GM23338 (cell line): ENCODE data around the gene TPST2. TPM values are rescaled to one million over a fixed set of nuclear protein-coding genes. Genes with fewer than 3 reads are reported as not detected.

Source experiments
- ATAC-seq: fragments of 200-7000 bp; cut with Tn5 transposase; 3 replicates; pipeline ENCODE4 v1.9.1; 2020
- DNase-seq: peaks from one replicate; pipeline ENCODE4 v3.0.0-alpha.2; 2015; ENCODE audit warnings: low spot score
- H2AFZ ChIP-seq: fragments of 200-600 bp; sonication (generic); 2 replicates; pipeline ENCODE4 v1.8.0; 2016; ENCODE audit warnings: antibody characterized with exemption, mild to moderate bottlenecking, moderate library complexity
- H3F3A ChIP-seq: fragments of 200-600 bp; sonication (generic); replicated peaks from 2 replicates; pipeline ENCODE4 v1.8.0; 2017; ENCODE audit warnings: antibody characterized with exemption, mixed run types, low read depth
- H3K27ac ChIP-seq: fragments of 200-600 bp; sonication (generic); 2 replicates; pipeline ENCODE4 v1.6.1; 2016; ENCODE audit warnings: low read depth
- H3K27me3 ChIP-seq: fragments of 200-600 bp; sonication (generic); 2 replicates; pipeline ENCODE4 v1.8.0; 2016; ENCODE audit warnings: mild to moderate bottlenecking, mixed run types, moderate library complexity; ENCODE audit not compliant: insufficient read depth
- H3K36me3 ChIP-seq: fragments of 200-600 bp; sonication (generic); 2 replicates; pipeline ENCODE4 v1.8.0; 2016; ENCODE audit warnings: mild to moderate bottlenecking; ENCODE audit not compliant: insufficient read depth
- H3K4me1 ChIP-seq: fragments of 200-600 bp; sonication (generic); 2 replicates; pipeline ENCODE4 v1.8.0; 2016; ENCODE audit warnings: mild to moderate bottlenecking, moderate library complexity; ENCODE audit not compliant: insufficient read depth
- H3K4me2 ChIP-seq: fragments of 200-600 bp; sonication (generic); 2 replicates; pipeline ENCODE4 v1.7.1; 2017; ENCODE audit warnings: mixed run types
- H3K4me3 ChIP-seq: fragments of 200-600 bp; sonication (generic); 2 replicates; pipeline ENCODE4 v1.6.1; 2016; ENCODE audit warnings: mixed run types
- H3K79me2 ChIP-seq: fragments of 200-600 bp; sonication (generic); replicated peaks from 2 replicates; pipeline ENCODE4 v1.8.0; 2017; ENCODE audit warnings: mild to moderate bottlenecking; ENCODE audit not compliant: insufficient read depth
- H3K9me2 ChIP-seq: fragments of 200-600 bp; sonication (generic); 2 replicates; pipeline ENCODE4 v1.8.0; 2017; ENCODE audit not compliant: insufficient read depth
- H4K20me1 ChIP-seq: fragments of 200-600 bp; sonication (generic); replicated peaks from 2 replicates; pipeline ENCODE4 v1.8.0; 2017; ENCODE audit warnings: mild to moderate bottlenecking; ENCODE audit not compliant: insufficient read depth
- H3K27ac Mint-ChIP-seq: 2 replicates; pipeline ENCODE4 v1.8.0; 2020; ENCODE audit warnings: inconsistent platforms, mild to moderate bottlenecking, moderate library complexity, mixed read lengths
- H3K27me3 Mint-ChIP-seq: 3 replicates; pipeline ENCODE4 v1.8.0; 2022; ENCODE audit warnings: low read depth, mild to moderate bottlenecking, moderate library complexity, mixed read lengths, inconsistent platforms; ENCODE audit not compliant: insufficient read depth, poor library complexity
- H3K36me3 Mint-ChIP-seq: 3 replicates; pipeline ENCODE4 v1.8.0; 2021; ENCODE audit warnings: low read depth, mild to moderate bottlenecking, inconsistent platforms, moderate library complexity, mixed read lengths
- H3K4me1 Mint-ChIP-seq: 3 replicates; pipeline ENCODE4 v1.8.0; 2020; ENCODE audit warnings: mild to moderate bottlenecking, inconsistent platforms, mixed read lengths
- H3K4me3 Mint-ChIP-seq: 3 replicates; pipeline ENCODE4 v1.8.0; 2021; ENCODE audit warnings: moderate library complexity, mild to moderate bottlenecking, inconsistent platforms, mixed read lengths
- H3K9me3 Mint-ChIP-seq: 3 replicates; pipeline ENCODE4 v1.8.0; 2020; ENCODE audit warnings: moderate library complexity, mild to moderate bottlenecking, inconsistent platforms, mixed read lengths
- CREB1 ChIP-seq: fragments of 250-450 bp; sonication (Bioruptor Pico); IDR thresholded peaks from 2 replicates; pipeline ENCODE4 v1.5.0; 2020; ENCODE audit warnings: low read depth, mild to moderate bottlenecking, moderate library complexity
- ETS1 ChIP-seq: IDR thresholded peaks from 2 replicates; pipeline ENCODE4 v1.6.1; 2016; ENCODE audit warnings: antibody characterized with exemption
- EZH2 ChIP-seq: fragments of 200-600 bp; sonication (generic); IDR thresholded peaks from one replicate; pipeline ENCODE4 v1.8.0; 2017; ENCODE audit warnings: antibody characterized with exemption, mild to moderate bottlenecking, low read depth; ENCODE audit not compliant: unreplicated experiment
- EZH2phosphoT487 ChIP-seq: fragments of 200-600 bp; sonication (generic); IDR thresholded peaks from one replicate; pipeline ENCODE4 v1.8.1; 2018; ENCODE audit warnings: antibody characterized with exemption; ENCODE audit not compliant: unreplicated experiment
- JUNB ChIP-seq: IDR thresholded peaks from one replicate; pipeline ENCODE4 v1.6.1; 2016; ENCODE audit warnings: antibody characterized with exemption; ENCODE audit not compliant: unreplicated experiment
- NANOG ChIP-seq: IDR thresholded peaks from 2 replicates; pipeline ENCODE4 v1.6.1; 2016; ENCODE audit warnings: antibody characterized with exemption, borderline replicate concordance
- REST ChIP-seq: IDR thresholded peaks from one replicate; pipeline ENCODE4 v1.6.1; 2018; ENCODE audit warnings: antibody characterized with exemption; ENCODE audit not compliant: unreplicated experiment
- STAT1 ChIP-seq: IDR thresholded peaks from one replicate; pipeline ENCODE4 v1.6.1; 2016; ENCODE audit warnings: antibody characterized with exemption; ENCODE audit not compliant: unreplicated experiment
- ZNF331 ChIP-seq: fragments of 250-450 bp; sonication (Bioruptor Pico); IDR thresholded peaks from 2 replicates; pipeline ENCODE4 v1.5.0; 2020; ENCODE audit warnings: low read depth, mild to moderate bottlenecking, moderate library complexity
- polyA plus RNA-seq: library from polyadenylated mRNA; unstranded; fragments of >200 nt; fragmentation: Nextera tagmentation; extraction: Ambion mirVana; gene quantifications from 2 replicates; pipeline ENCODE4 v1.2.1, GENCODE V29; 2016
- total RNA-seq: library from RNA; depleted of rRNA; stranded (reverse); fragments of >200 nt; shearing (Covaris generic); gene quantifications from 2 replicates; pipeline ENCODE4 v1.2.3, GENCODE V29; 2014
- TF ChIP-seq, protein P1 (sequence below), 2 experiments: fragments of 200-600 bp in 1 of 2; sonication (generic) in 1 of 2; conservative IDR thresholded peaks; 2 replicates each; pipeline versions ENCODE4 v1.5.1 to v1.6.1; 2016 to 2017; ENCODE audit warnings: antibody characterized with exemption in 2 of 2, low read depth in 2 of 2, mild to moderate bottlenecking in 2 of 2, moderate library complexity in 1 of 2

Gene TPST2
- total and polyA plus RNA-seq, 2 experiments from 2014 or later: 37.9 to 127 TPM

GRCh38 chr22:26551568-26551967 lies 38.4 kb downstream of the TPST2 start (continued):
- TF ChIP-seq, protein P1, sequence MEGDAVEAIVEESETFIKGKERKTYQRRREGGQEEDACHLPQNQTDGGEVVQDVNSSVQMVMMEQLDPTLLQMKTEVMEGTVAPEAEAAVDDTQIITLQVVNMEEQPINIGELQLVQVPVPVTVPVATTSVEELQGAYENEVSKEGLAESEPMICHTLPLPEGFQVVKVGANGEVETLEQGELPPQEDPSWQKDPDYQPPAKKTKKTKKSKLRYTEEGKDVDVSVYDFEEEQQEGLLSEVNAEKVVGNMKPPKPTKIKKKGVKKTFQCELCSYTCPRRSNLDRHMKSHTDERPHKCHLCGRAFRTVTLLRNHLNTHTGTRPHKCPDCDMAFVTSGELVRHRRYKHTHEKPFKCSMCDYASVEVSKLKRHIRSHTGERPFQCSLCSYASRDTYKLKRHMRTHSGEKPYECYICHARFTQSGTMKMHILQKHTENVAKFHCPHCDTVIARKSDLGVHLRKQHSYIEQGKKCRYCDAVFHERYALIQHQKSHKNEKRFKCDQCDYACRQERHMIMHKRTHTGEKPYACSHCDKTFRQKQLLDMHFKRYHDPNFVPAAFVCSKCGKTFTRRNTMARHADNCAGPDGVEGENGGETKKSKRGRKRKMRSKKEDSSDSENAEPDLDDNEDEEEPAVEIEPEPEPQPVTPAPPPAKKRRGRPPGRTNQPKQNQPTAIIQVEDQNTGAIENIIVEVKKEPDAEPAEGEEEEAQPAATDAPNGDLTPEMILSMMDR (conservative IDR thresholded peaks at IDR 0.05; ENCODE audit: low read depth in 2 of 2): no peak
- TF ChIP-seq EZH2phosphoT487: no peak
- no peak for TF ChIP-seq CREB1 (CRISPR knock-in tag)
- no peak for TF ChIP-seq NANOG
- TF ChIP-seq STAT1: no peak
- TF ChIP-seq ZNF331 (CRISPR knock-in tag): no peak
- no peak for TF ChIP-seq REST
- no peak for TF ChIP-seq JUNB
- no peak for TF ChIP-seq EZH2
- no peak for TF ChIP-seq ETS1

GRCh38 chr22:26550498-26551033 lies 39.4 kb downstream of the TPST2 start:
- H3K9me3 Mint-ChIP-seq: no peaks in the 10 kb centered on the region
- peaks cover 61% of the 10 kb centered on the region for H3K4me1 Mint-ChIP-seq
- DNase-seq (peak; percentile 36), ATAC-seq (peak; percentile 28)
- H3K36me3 Mint-ChIP-seq: peaks cover 11% of the 10 kb centered on the region
- Histone ChIP-seq H3K4me1 (peaks cover 57% of the 10 kb centered on the region), H3K4me3 (no peak overlapping the region), H3K79me2 (peaks cover 92% of the 10 kb centered on the region), H3K4me2 (peak overlapping the region; percentile 48; the same call in 1 of the 2 replicates), H4K20me1 (peaks cover 19% of the 10 kb centered on the region; the same call in 1 of the 2 replicates), H2AFZ (no peak overlapping the region), H3K9me2 (no peaks in the 10 kb centered on the region), H3K36me3 (no peaks in the 10 kb centered on the region), H3K27me3 (no peaks in the 10 kb centered on the region), H3K27ac (peak overlapping the region; percentile 91), H3F3A (peaks cover 32% of the 10 kb centered on the region)
- no peak overlapping the region for H3K4me3 Mint-ChIP-seq
- no peak for TF ChIP-seq REST
- H3K27ac Mint-ChIP-seq: peak overlapping the region; percentile 69
- peaks cover 12% of the 10 kb centered on the region for H3K27me3 Mint-ChIP-seq
